H9 (cell line): Measurements from ENCODE around the gene HSPH1. TPM values are rescaled to one million over a fixed set of nuclear protein-coding genes. Genes with fewer than 3 reads are reported as not detected.

Experiments
- DNase-seq: peaks from one replicate; pipeline ENCODE4 v3.0.0-alpha.2; 2017
- H2AFZ ChIP-seq: one replicate; pipeline ENCODE4 v1.6.1; 2013; ENCODE audit warnings: mild to moderate bottlenecking, low read length, control low read depth, moderate library complexity
- H2AK5ac ChIP-seq: 2 replicates; pipeline ENCODE4 v1.6.1; 2013; ENCODE audit warnings: low read length, control low read depth, mixed read lengths; ENCODE audit not compliant: insufficient read length
- H2BK120ac ChIP-seq: one replicate; pipeline ENCODE4 v1.6.1; 2013; ENCODE audit warnings: low read depth, mild to moderate bottlenecking, low read length, control low read depth, inconsistent platforms; ENCODE audit not compliant: poor library complexity, severe bottlenecking
- H2BK12ac ChIP-seq: 2 replicates; pipeline ENCODE4 v1.6.1; 2013; ENCODE audit warnings: low read length, control low read depth, mixed read lengths, low read depth; ENCODE audit not compliant: insufficient read length
- H2BK15ac ChIP-seq: 2 replicates; pipeline ENCODE4 v1.6.1; 2013; ENCODE audit warnings: low read depth, low read length, control low read depth
- H2BK20ac ChIP-seq: one replicate; pipeline ENCODE4 v1.6.1; 2013; ENCODE audit warnings: low read depth, mild to moderate bottlenecking, low read length, control low read depth, inconsistent platforms; ENCODE audit not compliant: poor library complexity, severe bottlenecking
- H2BK5ac ChIP-seq: 2 replicates; pipeline ENCODE4 v1.6.1; 2013; ENCODE audit warnings: low read length, control low read depth, mixed read lengths; ENCODE audit not compliant: insufficient read length
- H3K14ac ChIP-seq: 2 replicates; pipeline ENCODE4 v1.6.1; 2013; ENCODE audit warnings: low read length, control low read depth; ENCODE audit not compliant: insufficient read depth
- H3K18ac ChIP-seq: 2 replicates; pipeline ENCODE4 v1.6.1; 2013; ENCODE audit warnings: low read depth, mild to moderate bottlenecking, mixed read lengths, low read length, control low read depth; ENCODE audit not compliant: insufficient read length
- H3K23ac ChIP-seq: 2 replicates; pipeline ENCODE4 v1.6.1; 2013; ENCODE audit warnings: low read length, control low read depth, mixed read lengths, low read depth; ENCODE audit not compliant: insufficient read length
- H3K23me2 ChIP-seq: 2 replicates; pipeline ENCODE4 v1.6.1; 2013; ENCODE audit warnings: low read depth, mild to moderate bottlenecking, mixed read lengths, low read length, control low read depth; ENCODE audit not compliant: insufficient read length, poor library complexity, severe bottlenecking
- H3K27ac ChIP-seq: 2 replicates; pipeline ENCODE4 v1.5.1; 2013; ENCODE audit warnings: low read length, control low read depth, mixed read lengths, low read depth; ENCODE audit not compliant: insufficient read length
- H3K27me3 ChIP-seq: 2 replicates; pipeline ENCODE4 v1.6.1; 2013; ENCODE audit warnings: low read length, control low read depth, inconsistent platforms; ENCODE audit not compliant: insufficient read depth
- H3K4ac ChIP-seq: 2 replicates; pipeline ENCODE4 v1.6.1; 2013; ENCODE audit warnings: low read depth, mild to moderate bottlenecking, control low read depth, inconsistent platforms, low read length, moderate library complexity
- H3K4me1 ChIP-seq: 2 replicates; pipeline ENCODE4 v1.6.1; 2013; ENCODE audit warnings: low read length, control low read depth, inconsistent platforms; ENCODE audit not compliant: insufficient read depth
- H3K4me2 ChIP-seq: 2 replicates; pipeline ENCODE4 v1.6.1; 2013; ENCODE audit warnings: low read length, control low read depth, mixed read lengths; ENCODE audit not compliant: insufficient read length, insufficient read depth
- H3K56ac ChIP-seq: 2 replicates; pipeline ENCODE4 v1.6.1; 2013; ENCODE audit warnings: low read depth, mild to moderate bottlenecking, mixed read lengths, low read length, control low read depth; ENCODE audit not compliant: insufficient read length
- H3K79me1 ChIP-seq: 2 replicates; pipeline ENCODE4 v1.6.1; 2013; ENCODE audit warnings: low read depth, mild to moderate bottlenecking, moderate library complexity, low read length, control low read depth, inconsistent platforms; ENCODE audit not compliant: insufficient read depth, poor library complexity, severe bottlenecking
- H3K79me2 ChIP-seq: 2 replicates; pipeline ENCODE4 v1.6.1; 2013; ENCODE audit warnings: low read length, control low read depth, inconsistent platforms; ENCODE audit not compliant: insufficient read depth
- H3K9ac ChIP-seq: 2 replicates; pipeline ENCODE4 v1.6.1; 2013; ENCODE audit warnings: low read length, control low read depth, mixed read lengths; ENCODE audit not compliant: insufficient read length; ENCODE audit errors: extremely low read depth
- H3K9me3 ChIP-seq: one replicate; pipeline ENCODE4 v1.6.1; 2013; ENCODE audit warnings: low read depth, low read length, inconsistent platforms; ENCODE audit not compliant: control insufficient read depth
- H3T11ph ChIP-seq: one replicate; pipeline ENCODE4 v1.6.1; 2013; ENCODE audit warnings: mild to moderate bottlenecking, low read length, control low read depth, inconsistent platforms
- H4K20me1 ChIP-seq: one replicate; pipeline ENCODE4 v1.6.1; 2013; ENCODE audit not compliant: control insufficient read depth, insufficient read length, insufficient read depth
- H4K5ac ChIP-seq: 2 replicates; pipeline ENCODE4 v1.6.1; 2013; ENCODE audit warnings: low read depth, mild to moderate bottlenecking, mixed read lengths, low read length, control low read depth; ENCODE audit not compliant: insufficient read length
- H4K8ac ChIP-seq: replicated peaks from 2 replicates; pipeline ENCODE4 v1.6.1; 2013; ENCODE audit warnings: low read length, control low read depth, mixed read lengths, low read depth; ENCODE audit not compliant: insufficient read length
- H4K91ac ChIP-seq: 2 replicates; pipeline ENCODE4 v1.6.1; 2013; ENCODE audit warnings: low read depth, mild to moderate bottlenecking, moderate library complexity, mixed read lengths, low read length, control low read depth; ENCODE audit not compliant: insufficient read length
- H3K27ac Mint-ChIP-seq, 3 experiments: 2 replicates in 2 of 3; 3 replicates in 1 of 3; pipeline ENCODE4 v1.8.0; 2020 to 2021; ENCODE audit warnings: mixed read lengths in 3 of 3, mild to moderate bottlenecking in 1 of 3, moderate library complexity in 1 of 3
- H3K27me3 Mint-ChIP-seq: 2 replicates; pipeline ENCODE4 v1.8.0; 2021; ENCODE audit warnings: low read depth, mild to moderate bottlenecking, moderate library complexity, mixed read lengths
- H3K36me3 Mint-ChIP-seq, 3 experiments: 2 replicates in 2 of 3; 3 replicates in 1 of 3; pipeline ENCODE4 v1.8.0; 2020 to 2021; ENCODE audit warnings: low read depth in 3 of 3, mixed read lengths in 3 of 3; ENCODE audit not compliant: insufficient read depth in 1 of 3
- H3K4me1 Mint-ChIP-seq, 2 experiments: 2 replicates each; pipeline ENCODE4 v1.8.0; 2020; ENCODE audit warnings: mixed read lengths in 2 of 2
- H3K4me3 Mint-ChIP-seq, 2 experiments: 2 replicates in 1 of 2; 3 replicates in 1 of 2; pipeline ENCODE4 v1.8.0; 2020 to 2021; ENCODE audit warnings: mild to moderate bottlenecking in 2 of 2, mixed read lengths in 2 of 2, moderate library complexity in 1 of 2
- H3K9me3 Mint-ChIP-seq, 2 experiments: 2 replicates in 1 of 2; 3 replicates in 1 of 2; pipeline ENCODE4 v1.8.0; 2020; ENCODE audit warnings: mild to moderate bottlenecking in 2 of 2, mixed read lengths in 2 of 2, moderate library complexity in 1 of 2
- CTCF ChIP-seq: fragments of 200-600 bp; sonication (generic); conservative IDR thresholded peaks from 3 replicates; pipeline ENCODE4 v1.8.0; 2021; ENCODE audit warnings: antibody characterized with exemption, mild to moderate bottlenecking
- WGBS: extraction: QIAGEN DNeasy Blood & Tissue Kit; methylation state at CpG from one replicate; pipeline ENCODE4 v1.1.7; 2013; ENCODE audit warnings: missing lambda C conversion rate, low lambda C conversion rate, mixed read lengths; ENCODE audit not compliant: insufficient read length; ENCODE audit errors: extremely low coverage; 5-methylcytosine and 5-hydroxymethylcytosine counted together
- total RNA-seq: library from RNA; stranded (reverse); gene quantifications from 2 replicates; pipeline ENCODE4 v1.2.1, GENCODE V29; 2021

HSPH1 gene
- total RNA-seq, 1 experiment from 2014 or later = 141 TPM

- Mint-ChIP-seq H3K27ac (no peak overlapping the region), H3K36me3 (peaks cover 0 to 2% (median 0%) of the 10 kb centered on the region in 3 experiments; a peak in 3 of 7 replicates), H3K9me3 (peaks cover 2% of the 10 kb centered on the region in 2 experiments; a peak in 1 of 5 replicates), H3K4me3 (no peak overlapping the region), H3K4me1 (peaks cover 13 to 14% of the 10 kb centered on the region in 2 experiments), H3K27me3 (peaks cover 11% of the 10 kb centered on the region)
- Histone ChIP-seq H3K56ac (no peak overlapping the region), H3K4me2 (no peak overlapping the region), H4K8ac (no peak overlapping the region), H3K23ac (no peak overlapping the region), H3K27ac (no peak overlapping the region), H2AFZ (no peak overlapping the region), H2BK120ac (no peak overlapping the region), H3K14ac (no peak overlapping the region), H3K23me2 (no peaks in the 10 kb centered on the region), H3K27me3 (no peaks in the 10 kb centered on the region), H2BK12ac (no peak overlapping the region), H2BK15ac (no peak overlapping the region), H2BK20ac (no peak overlapping the region), H2AK5ac (no peak overlapping the region), H3K79me2 (no peaks in the 10 kb centered on the region), H3K79me1 (no peaks in the 10 kb centered on the region), H3K4ac (no peak overlapping the region), H3K4me1 (no peaks in the 10 kb centered on the region; the same call in 1 of the 2 replicates), H3T11ph (no peak overlapping the region), H3K9me3 (no peaks in the 10 kb centered on the region), H4K91ac (no peak overlapping the region), H3K9ac (no peak overlapping the region), H2BK5ac (no peak overlapping the region), H3K18ac (no peak overlapping the region), H4K20me1 (peaks cover 2% of the 10 kb centered on the region), H4K5ac (no peak overlapping the region)
- WGBS = no CpG with 5 or more reads among the region's 7 CpGs
- DNase-seq = no peak
- TF ChIP-seq CTCF = no peak
Measured at GRCh38 chr13:31121379-31122140, 40.1 kb downstream of the HSPH1 start.
